ENCODE measurements around the gene HPS3. TPM values are rescaled to one million over a fixed set of nuclear protein-coding genes. Genes with fewer than 3 reads are reported as not detected.

HPS3 gene
- total and polyA plus RNA-seq, 2 experiments from 2014 or later: 14.5 to 18.4 TPM

DNA sequence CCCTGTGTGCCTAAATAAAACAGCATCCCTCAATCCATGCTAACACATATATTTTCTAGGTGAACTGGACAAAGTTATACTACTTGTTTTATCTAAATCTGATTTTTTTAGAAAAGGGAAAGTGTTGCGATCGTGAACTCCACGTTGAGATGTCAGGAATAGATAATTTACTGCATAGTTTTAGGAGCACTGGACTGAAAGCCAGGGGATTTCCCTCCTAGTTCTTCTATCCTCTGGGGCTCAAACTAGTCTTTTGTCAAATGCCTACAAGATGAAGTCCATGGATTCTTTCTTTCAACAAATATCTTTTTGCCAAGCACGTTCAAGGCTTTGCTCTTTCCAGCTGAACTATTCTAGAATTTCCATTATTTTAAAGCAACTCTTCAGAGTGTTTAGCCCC is 617 bp upstream of the HPS3 start:
- TF ChIP-seq EZH2 (IDR thresholded peaks at IDR 0.05; ENCODE audit: insufficient read depth, poor library complexity, severe bottlenecking): no peak
- TF ChIP-seq EZH2phosphoT487 (IDR thresholded peaks at IDR 0.05; ENCODE audit: insufficient read depth, low read depth): no peak
- peak; percentile 32 for DNase-seq
- Histone ChIP-seq H3K27ac (peak overlapping the region; percentile 82), H3K9ac (peak overlapping the region; percentile 86), H4K20me1 (ENCODE audit: insufficient read depth) (no peaks in the 10 kb centered on the region), H3F3A (ENCODE audit: insufficient read depth) (peaks cover 20% of the 10 kb centered on the region), H3K9me2 (ENCODE audit: insufficient read depth) (no peaks in the 10 kb centered on the region), H3K9me3 (ENCODE audit: low read depth) (no peaks in the 10 kb centered on the region), H3K36me3 (ENCODE audit: low read depth) (no peaks in the 10 kb centered on the region), H3K4me2 (ENCODE audit: unreplicated experiment) (peak overlapping the region; percentile 90), H3K4me3 (peak overlapping the region; percentile 90), H3K79me2 (ENCODE audit: insufficient read depth) (peaks cover 40% of the 10 kb centered on the region), H2AFZ (peak overlapping the region; percentile 98), H3K27me3 (replicated peaks; ENCODE audit: insufficient read depth) (no peaks in the 10 kb centered on the region), H3K4me1 (ENCODE audit: insufficient read depth) (peaks cover 23% of the 10 kb centered on the region)
- WGBS, 2 experiments (ENCODE audit: low coverage in 1 of 2, low lambda C conversion rate in 2 of 2, missing lambda C conversion rate in 2 of 2): 3 to 6% methylated on average over 4 of the region's 4 CpGs
- in situ Hi-C loops (cut with MboI): no loop called here

DNA sequence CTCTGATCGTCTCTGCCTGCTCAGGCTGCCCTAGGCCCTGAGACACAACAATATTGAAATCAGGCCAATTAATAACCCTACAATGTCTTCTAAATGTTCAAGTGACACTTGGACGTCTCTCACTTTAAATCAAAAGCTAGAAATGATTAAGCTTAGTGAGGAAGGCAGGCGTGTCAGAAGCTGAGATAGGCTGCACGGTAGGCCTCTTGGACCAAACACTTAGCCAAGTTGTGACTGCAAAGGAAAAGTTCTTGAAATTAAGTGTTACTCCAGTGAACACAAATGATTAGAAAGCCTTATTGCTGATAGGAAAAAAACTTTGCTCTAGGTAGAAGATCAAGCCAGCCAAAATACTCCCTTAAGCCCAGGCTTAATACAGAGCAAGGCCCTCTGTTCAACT is 2.2 kb downstream of the HPS3 start:
- peak overlapping the region; percentile 12; the same call in 1 of the 2 replicates for H3K9ac ChIP-seq
- H3K4me3 ChIP-seq: peak overlapping the region; percentile 90
- H3K36me3 ChIP-seq (ENCODE audit: low read depth): no peaks in the 10 kb centered on the region
- H2AFZ ChIP-seq: peak overlapping the region; percentile 44
- H3F3A ChIP-seq (ENCODE audit: insufficient read depth): peaks cover 20% of the 10 kb centered on the region
- peak overlapping the region; percentile 90 for H3K4me2 ChIP-seq (ENCODE audit: unreplicated experiment)
- no peaks in the 10 kb centered on the region for H3K27me3 ChIP-seq (replicated peaks; ENCODE audit: insufficient read depth)
- no peaks in the 10 kb centered on the region for H3K9me3 ChIP-seq (ENCODE audit: low read depth)
- peaks cover 23% of the 10 kb centered on the region for H3K4me1 ChIP-seq (ENCODE audit: insufficient read depth)
- no peaks in the 10 kb centered on the region for H3K9me2 ChIP-seq (ENCODE audit: insufficient read depth)
- peaks cover 67% of the 10 kb centered on the region for H3K79me2 ChIP-seq (ENCODE audit: insufficient read depth)
- no peak for TF ChIP-seq EZH2 (IDR thresholded peaks at IDR 0.05; ENCODE audit: insufficient read depth, poor library complexity, severe bottlenecking)
- no peaks in the 10 kb centered on the region for H4K20me1 ChIP-seq (ENCODE audit: insufficient read depth)
- WGBS, 2 experiments (ENCODE audit: low coverage in 1 of 2, low lambda C conversion rate in 2 of 2, missing lambda C conversion rate in 2 of 2): 35 to 40% methylated on average over 4 of the region's 4 CpGs
- in situ Hi-C loops (cut with MboI): no loop called here
- DNase-seq: peak; percentile 13
- peak overlapping the region; percentile 13; the same call in 1 of the 2 replicates for H3K27ac ChIP-seq

DNA sequence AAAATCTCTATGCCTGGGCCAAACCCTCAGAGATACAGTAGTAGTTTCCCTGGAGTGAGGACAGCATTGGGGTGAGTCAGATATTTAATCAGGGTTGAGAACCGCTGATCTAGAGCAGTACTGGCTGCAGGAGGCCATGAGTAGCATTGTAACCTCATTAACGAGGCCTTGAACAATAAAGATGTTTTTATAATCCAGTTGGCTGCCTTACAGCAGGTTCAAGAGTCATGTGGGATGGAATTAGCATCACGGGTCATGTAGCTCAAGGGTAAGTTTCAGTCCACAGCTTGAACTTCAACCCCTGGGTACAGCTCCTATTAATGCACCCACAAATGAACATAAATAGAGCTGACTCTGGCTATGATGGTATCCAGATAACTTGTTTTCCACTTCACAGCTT is 5.1 kb downstream of the HPS3 start:
- Histone ChIP-seq H3K36me3 (ENCODE audit: low read depth) (no peaks in the 10 kb centered on the region), H3K4me1 (ENCODE audit: insufficient read depth) (peaks cover 19% of the 10 kb centered on the region), H3K9me3 (ENCODE audit: low read depth) (no peaks in the 10 kb centered on the region), H3K4me2 (ENCODE audit: unreplicated experiment) (no peak overlapping the region), H2AFZ (no peak overlapping the region), H3F3A (ENCODE audit: insufficient read depth) (peaks cover 20% of the 10 kb centered on the region), H4K20me1 (ENCODE audit: insufficient read depth) (no peaks in the 10 kb centered on the region), H3K27me3 (replicated peaks; ENCODE audit: insufficient read depth) (no peaks in the 10 kb centered on the region), H3K4me3 (no peak overlapping the region), H3K79me2 (ENCODE audit: insufficient read depth) (peaks cover 87% of the 10 kb centered on the region), H3K27ac (no peak overlapping the region), H3K9ac (no peak overlapping the region), H3K9me2 (ENCODE audit: insufficient read depth) (no peaks in the 10 kb centered on the region)
- 89 to 91% methylated on average over 3 of the region's 3 CpGs for WGBS, 2 experiments (ENCODE audit: low coverage in 1 of 2, low lambda C conversion rate in 2 of 2, missing lambda C conversion rate in 2 of 2)
- peak; percentile 13 for DNase-seq
- in situ Hi-C loops (cut with MboI): no loop called here
- no peak for TF ChIP-seq EZH2 (IDR thresholded peaks at IDR 0.05; ENCODE audit: insufficient read depth, poor library complexity, severe bottlenecking)
- TF ChIP-seq EZH2phosphoT487 (IDR thresholded peaks at IDR 0.05; ENCODE audit: insufficient read depth, low read depth): no peak

DNA sequence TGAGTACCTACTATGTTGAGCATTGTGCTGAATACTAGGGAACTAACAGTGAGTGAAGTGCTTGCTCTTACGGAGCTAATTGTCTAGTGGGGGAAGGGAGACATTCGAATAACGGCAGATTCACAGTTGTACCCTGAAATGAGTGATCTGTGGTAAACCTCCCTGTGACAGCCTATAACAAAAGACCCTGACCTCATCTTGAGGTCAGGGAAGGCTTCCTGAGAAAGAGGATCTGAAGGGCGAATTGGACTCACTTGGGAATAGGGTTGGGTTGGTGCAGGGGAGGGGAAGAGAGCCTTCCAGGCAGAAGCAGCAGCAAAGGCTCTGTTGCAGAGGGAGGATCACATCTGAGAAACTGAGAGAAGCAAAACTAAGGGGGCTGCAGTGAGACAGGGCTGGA is 13.2 kb downstream of the HPS3 start:
- Histone ChIP-seq H3K9me2 (ENCODE audit: insufficient read depth) (no peaks in the 10 kb centered on the region), H3K4me1 (ENCODE audit: insufficient read depth) (no peaks in the 10 kb centered on the region), H3K9ac (no peak overlapping the region), H3F3A (ENCODE audit: insufficient read depth) (no peaks in the 10 kb centered on the region), H3K27ac (no peak overlapping the region), H2AFZ (no peak overlapping the region), H3K36me3 (ENCODE audit: low read depth) (0 out of 2 replicates have a peak, but pooled peaks cover 3% of the 10 kb centered on the region), H3K9me3 (ENCODE audit: low read depth) (no peaks in the 10 kb centered on the region), H3K79me2 (ENCODE audit: insufficient read depth) (peaks cover 13% of the 10 kb centered on the region; the same call in 1 of the 2 replicates), H3K4me3 (no peak overlapping the region), H3K4me2 (ENCODE audit: unreplicated experiment) (no peak overlapping the region), H4K20me1 (ENCODE audit: insufficient read depth) (no peaks in the 10 kb centered on the region), H3K27me3 (replicated peaks; ENCODE audit: insufficient read depth) (no peaks in the 10 kb centered on the region)
- in situ Hi-C loops (cut with MboI): no loop called here
- TF ChIP-seq EZH2 (IDR thresholded peaks at IDR 0.05; ENCODE audit: insufficient read depth, poor library complexity, severe bottlenecking) (no peak), EZH2phosphoT487 (IDR thresholded peaks at IDR 0.05; ENCODE audit: insufficient read depth, low read depth) (no peak)
- WGBS, 2 experiments (ENCODE audit: low coverage in 1 of 2, low lambda C conversion rate in 2 of 2, missing lambda C conversion rate in 2 of 2): 68 to 79% methylated on average over 4 of the region's 4 CpGs
- no peak for DNase-seq

DNA sequence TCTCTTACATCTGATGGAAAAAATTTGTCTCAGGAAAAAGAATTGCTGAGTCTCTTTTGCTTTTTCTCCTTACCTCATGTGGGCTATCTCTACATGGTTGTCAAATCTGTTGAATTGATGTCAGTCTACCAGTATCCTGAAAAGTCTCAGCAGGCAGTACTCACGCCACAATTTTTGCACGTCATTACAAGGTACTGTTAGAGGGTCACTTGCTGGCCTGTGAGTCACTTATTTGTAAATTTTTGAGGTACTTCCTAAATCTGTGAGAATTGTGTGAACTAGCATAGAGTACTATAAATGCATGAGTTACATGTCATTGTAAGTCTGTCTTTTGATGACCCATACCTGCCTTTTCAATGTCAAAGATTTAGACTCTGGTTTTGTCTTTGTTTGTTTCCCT is 15.9 kb downstream of the HPS3 start:
- Histone ChIP-seq H3K36me3 (ENCODE audit: low read depth) (peaks cover 11% of the 10 kb centered on the region; the same call in 1 of the 2 replicates), H3K9me3 (ENCODE audit: low read depth) (no peaks in the 10 kb centered on the region), H4K20me1 (ENCODE audit: insufficient read depth) (no peaks in the 10 kb centered on the region), H2AFZ (no peak overlapping the region), H3K9ac (no peak overlapping the region), H3K27ac (no peak overlapping the region), H3K4me1 (ENCODE audit: insufficient read depth) (no peaks in the 10 kb centered on the region), H3K4me2 (ENCODE audit: unreplicated experiment) (no peak overlapping the region), H3K27me3 (replicated peaks; ENCODE audit: insufficient read depth) (no peaks in the 10 kb centered on the region), H3K4me3 (no peak overlapping the region), H3F3A (ENCODE audit: insufficient read depth) (no peaks in the 10 kb centered on the region), H3K9me2 (ENCODE audit: insufficient read depth) (no peaks in the 10 kb centered on the region), H3K79me2 (ENCODE audit: insufficient read depth) (no peaks in the 10 kb centered on the region)
- in situ Hi-C loops (cut with MboI): no loop called here
- WGBS, 2 experiments (ENCODE audit: low coverage in 1 of 2, low lambda C conversion rate in 2 of 2, missing lambda C conversion rate in 2 of 2): 29 to 44% methylated on average over 2 of the region's 2 CpGs
- DNase-seq: no peak
- no peak for TF ChIP-seq EZH2 (IDR thresholded peaks at IDR 0.05; ENCODE audit: insufficient read depth, poor library complexity, severe bottlenecking)
- no peak for TF ChIP-seq EZH2phosphoT487 (IDR thresholded peaks at IDR 0.05; ENCODE audit: insufficient read depth, low read depth)
